OCI-LY3 (cell line): Measurements from ENCODE around the gene SYNDIG1.

ENCODE experiments used
- EZH2phosphoT487 ChIP-seq: fragments of 200-600 bp; shearing (Covaris generic); IDR thresholded peaks from 2 replicates; pipeline ENCODE4 v1.6.1; 2018; ENCODE audit warnings: antibody characterized with exemption, mixed run types, low read depth
- TF ChIP-seq, protein P1 (sequence below): fragments of 200-600, 300-600 bp; sonication (generic); IDR thresholded peaks from 2 replicates; pipeline ENCODE4 v1.5.1; 2014; ENCODE audit warnings: antibody characterized with exemption, low read length, low read depth

DNA sequence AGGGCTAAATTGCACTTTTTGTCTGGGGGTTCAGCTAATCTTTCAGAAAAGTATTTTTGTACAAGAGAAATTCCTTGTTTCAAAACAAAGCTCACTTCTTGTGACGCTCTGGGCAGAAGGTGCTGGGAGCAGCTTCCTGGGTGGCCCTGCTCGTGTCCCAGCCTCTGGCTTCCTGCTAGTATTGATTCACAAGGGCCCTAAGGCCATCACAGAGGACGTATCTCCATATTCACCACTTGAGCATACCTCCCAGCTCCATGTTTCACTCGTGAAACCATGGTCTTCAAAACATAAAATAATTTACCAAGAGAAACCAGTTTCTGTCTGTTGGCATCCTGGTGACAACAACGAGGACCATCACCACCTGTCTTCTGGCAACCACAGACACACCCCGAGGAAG is 49.1 kb downstream of the SYNDIG1 start:
- TF ChIP-seq, protein P1, sequence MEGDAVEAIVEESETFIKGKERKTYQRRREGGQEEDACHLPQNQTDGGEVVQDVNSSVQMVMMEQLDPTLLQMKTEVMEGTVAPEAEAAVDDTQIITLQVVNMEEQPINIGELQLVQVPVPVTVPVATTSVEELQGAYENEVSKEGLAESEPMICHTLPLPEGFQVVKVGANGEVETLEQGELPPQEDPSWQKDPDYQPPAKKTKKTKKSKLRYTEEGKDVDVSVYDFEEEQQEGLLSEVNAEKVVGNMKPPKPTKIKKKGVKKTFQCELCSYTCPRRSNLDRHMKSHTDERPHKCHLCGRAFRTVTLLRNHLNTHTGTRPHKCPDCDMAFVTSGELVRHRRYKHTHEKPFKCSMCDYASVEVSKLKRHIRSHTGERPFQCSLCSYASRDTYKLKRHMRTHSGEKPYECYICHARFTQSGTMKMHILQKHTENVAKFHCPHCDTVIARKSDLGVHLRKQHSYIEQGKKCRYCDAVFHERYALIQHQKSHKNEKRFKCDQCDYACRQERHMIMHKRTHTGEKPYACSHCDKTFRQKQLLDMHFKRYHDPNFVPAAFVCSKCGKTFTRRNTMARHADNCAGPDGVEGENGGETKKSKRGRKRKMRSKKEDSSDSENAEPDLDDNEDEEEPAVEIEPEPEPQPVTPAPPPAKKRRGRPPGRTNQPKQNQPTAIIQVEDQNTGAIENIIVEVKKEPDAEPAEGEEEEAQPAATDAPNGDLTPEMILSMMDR: no peak
- TF ChIP-seq EZH2phosphoT487: no peak
